ENCODE measurements around the gene AGA. TPM values are rescaled to one million over a fixed set of nuclear protein-coding genes. Genes with fewer than 3 reads are reported as not detected.

Gene AGA
- 10 to 100 TPM; 42.2 to 82.8 (median 50.4) TPM for total RNA-seq

DNA sequence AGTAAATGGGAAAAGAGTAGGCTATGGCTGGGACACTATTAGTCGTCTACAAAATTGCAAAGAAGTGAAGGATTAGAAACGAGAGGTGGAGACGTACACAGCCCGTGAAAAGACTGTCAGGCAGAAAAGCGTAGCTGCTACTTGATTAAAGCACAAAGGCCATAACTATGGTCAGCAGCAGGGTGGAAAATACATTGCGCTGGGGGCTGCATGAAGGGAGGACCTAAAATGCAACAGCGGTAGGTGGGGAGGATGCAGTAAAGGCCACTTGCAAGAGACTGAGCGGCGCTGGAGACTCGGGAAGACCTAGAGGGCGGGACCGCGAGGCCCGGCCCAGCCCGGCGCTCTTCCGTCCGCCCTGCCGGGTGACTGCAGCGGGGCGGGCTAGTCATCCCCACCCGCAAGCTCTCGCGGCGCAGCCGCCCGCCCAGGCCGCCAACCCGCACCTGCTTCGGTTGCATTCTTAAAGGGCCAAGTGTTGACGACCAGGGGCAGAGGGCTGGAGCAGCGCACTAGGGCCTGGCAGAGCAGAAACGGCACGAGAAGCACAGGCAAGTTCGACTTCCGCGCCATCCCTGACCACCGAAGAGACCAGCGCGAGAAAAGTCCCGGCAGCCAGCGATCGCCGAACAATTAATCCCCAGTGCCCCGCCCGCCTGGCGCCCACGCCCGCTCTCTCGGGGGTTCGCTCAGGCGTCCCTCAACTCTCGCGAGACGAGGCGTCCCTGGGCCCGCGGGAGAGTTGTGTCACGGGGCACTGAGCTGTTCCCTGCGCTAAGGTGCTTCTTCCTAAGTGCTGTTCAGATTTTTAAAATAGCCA, at the start of gene AGA:
Gene AGA, minus strand, starts transcription at position 635 of the 820 bp plus-strand sequence. Its CDS starts 62 bp downstream, at position 573.
- TF ChIP-seq, protein P1, sequence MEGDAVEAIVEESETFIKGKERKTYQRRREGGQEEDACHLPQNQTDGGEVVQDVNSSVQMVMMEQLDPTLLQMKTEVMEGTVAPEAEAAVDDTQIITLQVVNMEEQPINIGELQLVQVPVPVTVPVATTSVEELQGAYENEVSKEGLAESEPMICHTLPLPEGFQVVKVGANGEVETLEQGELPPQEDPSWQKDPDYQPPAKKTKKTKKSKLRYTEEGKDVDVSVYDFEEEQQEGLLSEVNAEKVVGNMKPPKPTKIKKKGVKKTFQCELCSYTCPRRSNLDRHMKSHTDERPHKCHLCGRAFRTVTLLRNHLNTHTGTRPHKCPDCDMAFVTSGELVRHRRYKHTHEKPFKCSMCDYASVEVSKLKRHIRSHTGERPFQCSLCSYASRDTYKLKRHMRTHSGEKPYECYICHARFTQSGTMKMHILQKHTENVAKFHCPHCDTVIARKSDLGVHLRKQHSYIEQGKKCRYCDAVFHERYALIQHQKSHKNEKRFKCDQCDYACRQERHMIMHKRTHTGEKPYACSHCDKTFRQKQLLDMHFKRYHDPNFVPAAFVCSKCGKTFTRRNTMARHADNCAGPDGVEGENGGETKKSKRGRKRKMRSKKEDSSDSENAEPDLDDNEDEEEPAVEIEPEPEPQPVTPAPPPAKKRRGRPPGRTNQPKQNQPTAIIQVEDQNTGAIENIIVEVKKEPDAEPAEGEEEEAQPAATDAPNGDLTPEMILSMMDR (IDR thresholded peaks at IDR 0.05), result no peak
- TF ChIP-seq POLR2A (IDR thresholded peaks at IDR 0.05), result peak in 1 of 2 donors; percentile 84
- peaks cover 0 to 2% of the 10 kb centered on the region in 2 donors for H3K36me3 ChIP-seq
- DNase-seq, result peak; percentile 98 to 99
- intact Hi-C loops (cut with DNase I), result no loop called here
- 1% methylated on average over 28 to 40 of the region's 60 CpGs for WGBS, 2 donors
- peak within 1 kb of the TSS; percentile 89 to 94 (median 90) for H3K27ac ChIP-seq
- H3K27me3 ChIP-seq, result no peaks in the 10 kb centered on the region
- no peaks in the 10 kb centered on the region for H3K9me3 ChIP-seq
- H3K4me3 ChIP-seq (replicated peaks in 1 of 3), result peak within 1 kb of the TSS; percentile 29 to 76 (median 48)
- peaks cover 0 to 11% of the 10 kb centered on the region in 2 donors for H3K4me1 ChIP-seq

DNA sequence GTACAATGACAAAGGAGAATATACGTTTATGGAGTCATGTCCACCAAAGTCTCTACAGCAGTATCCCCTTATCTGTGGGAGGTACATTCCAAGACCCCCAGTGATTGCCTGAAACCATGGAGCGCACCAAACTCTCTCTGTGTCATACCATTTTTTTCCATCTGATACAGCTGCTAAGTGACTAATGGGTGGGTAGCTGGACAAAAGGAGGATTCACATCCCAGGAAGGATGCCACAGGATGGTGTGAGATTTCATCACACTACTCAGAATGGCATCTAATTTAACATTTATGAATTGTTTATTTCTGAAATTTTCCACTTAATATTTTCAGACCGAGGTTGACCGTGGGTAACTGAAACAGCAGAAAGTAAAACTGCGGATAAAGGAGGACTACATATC, 49.8 kb upstream of the AGA start:
- TF ChIP-seq, protein P1 (IDR thresholded peaks at IDR 0.05), result no peak
- TF ChIP-seq POLR2A (IDR thresholded peaks at IDR 0.05), result no peak
- Histone ChIP-seq H3K4me1 (no peaks in the 10 kb centered on the region), H3K27ac (no peak overlapping the region), H3K9me3 (no peaks in the 10 kb centered on the region), H3K27me3 (no peaks in the 10 kb centered on the region), H3K36me3 (no peaks in the 10 kb centered on the region), H3K4me3 (replicated peaks in 1 of 3) (no peak overlapping the region)
- no peak for DNase-seq
- WGBS, 2 donors, result 89 to 91% methylated on average over 5 of the region's 5 CpGs
- intact Hi-C loops (cut with DNase I), result no loop called here

DNA sequence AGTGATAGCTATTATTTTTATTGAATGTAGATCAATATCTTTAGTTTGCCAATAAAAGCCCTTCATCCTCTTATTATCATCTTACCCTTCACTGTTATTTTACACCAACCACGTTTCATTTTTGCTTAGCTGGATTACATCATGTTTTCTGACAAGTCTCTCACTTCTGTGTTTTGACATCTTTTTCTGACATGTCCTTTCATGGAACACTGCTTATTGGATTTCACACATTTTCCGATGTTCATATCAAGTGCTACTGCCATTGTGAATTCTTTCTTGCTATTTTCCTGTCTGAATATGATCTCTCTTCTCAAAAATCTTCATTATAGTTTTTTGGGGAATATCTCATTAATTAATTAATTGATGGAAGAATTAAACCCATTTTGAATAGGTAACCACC, 48.5 kb upstream of the AGA start:
- TF ChIP-seq POLR2A (IDR thresholded peaks at IDR 0.05), result no peak
- TF ChIP-seq, protein P1 (IDR thresholded peaks at IDR 0.05), result no peak
- no peaks in the 10 kb centered on the region for H3K27me3 ChIP-seq
- no peaks in the 10 kb centered on the region for H3K9me3 ChIP-seq
- no peak overlapping the region for H3K4me3 ChIP-seq (replicated peaks in 1 of 3)
- 73 to 75% methylated on average over 2 of the region's 2 CpGs for WGBS, 2 donors
- H3K36me3 ChIP-seq, result no peaks in the 10 kb centered on the region
- H3K4me1 ChIP-seq, result no peaks in the 10 kb centered on the region
- no peak overlapping the region for H3K27ac ChIP-seq
- DNase-seq, result no peak
- intact Hi-C loops (cut with DNase I), result no loop called here

DNA sequence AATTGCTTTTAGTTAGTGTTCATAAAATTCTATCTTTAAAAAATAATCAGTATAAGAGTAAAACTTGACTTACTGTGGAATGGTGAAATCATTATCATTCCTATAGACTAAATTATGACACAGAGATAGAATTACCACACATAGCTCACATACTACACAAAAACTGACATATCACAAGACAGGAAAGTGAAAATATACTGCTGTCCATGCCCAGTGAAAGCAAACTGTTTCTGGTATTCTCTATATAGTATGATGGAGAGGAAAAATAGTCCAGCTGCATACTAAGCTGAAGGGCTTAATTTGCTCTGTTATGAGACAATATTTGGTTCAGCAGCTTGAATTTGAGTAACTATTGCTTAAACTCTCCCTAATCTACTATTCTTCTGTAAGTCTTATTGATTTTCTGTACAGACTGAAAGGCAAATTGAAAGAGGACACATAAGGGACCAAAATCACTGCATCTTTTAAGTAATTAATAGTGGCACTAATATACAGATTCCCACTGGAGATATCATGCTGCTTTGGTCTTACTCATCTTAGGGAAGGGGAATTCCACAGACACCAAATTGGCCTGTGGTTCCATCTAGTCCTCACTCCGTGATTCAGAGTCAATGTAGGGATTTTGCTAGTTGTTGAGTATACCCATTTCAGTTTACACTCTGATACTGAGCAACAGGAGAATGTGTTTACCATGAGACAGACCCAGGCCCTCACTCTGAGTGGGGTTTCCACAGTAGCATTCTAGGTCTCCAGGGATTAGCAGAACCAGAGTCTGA, 47.4 kb upstream of the AGA start:
- intact Hi-C loops (cut with DNase I), result no loop called here
- H3K27me3 ChIP-seq, result no peaks in the 10 kb centered on the region
- TF ChIP-seq, protein P1 (IDR thresholded peaks at IDR 0.05), result no peak
- TF ChIP-seq POLR2A (IDR thresholded peaks at IDR 0.05), result no peak
- WGBS, 2 donors, result 85 to 89% methylated on average over 1 of the region's 1 CpG
- H3K4me1 ChIP-seq, result no peaks in the 10 kb centered on the region
- DNase-seq, result no peak
- H3K9me3 ChIP-seq, result no peaks in the 10 kb centered on the region
- no peaks in the 10 kb centered on the region for H3K36me3 ChIP-seq
- H3K27ac ChIP-seq, result no peak overlapping the region
- H3K4me3 ChIP-seq (replicated peaks in 1 of 3), result no peak overlapping the region

DNA sequence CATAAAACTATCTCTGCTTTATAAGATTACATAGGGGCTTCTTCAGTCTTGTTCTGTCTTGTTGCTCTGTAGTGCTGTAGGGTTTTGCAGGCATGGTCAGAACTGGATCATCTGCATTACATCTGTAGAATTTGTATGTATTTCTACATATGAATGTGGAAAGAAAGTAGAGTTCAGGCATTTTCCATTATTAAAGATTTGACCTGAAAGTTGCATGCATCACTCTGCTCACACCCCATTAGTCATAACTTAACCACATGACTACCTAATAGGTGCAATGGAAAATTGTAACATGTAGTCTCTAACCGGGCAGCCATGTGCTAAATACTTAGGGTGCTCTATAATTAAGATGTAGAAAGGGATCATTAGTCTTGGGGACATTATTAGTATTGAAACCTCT, 45.7 kb upstream of the AGA start:
- Histone ChIP-seq H3K4me1 (no peaks in the 10 kb centered on the region), H3K4me3 (replicated peaks in 1 of 3) (no peak overlapping the region), H3K9me3 (no peaks in the 10 kb centered on the region), H3K27me3 (no peaks in the 10 kb centered on the region), H3K36me3 (no peaks in the 10 kb centered on the region), H3K27ac (no peak overlapping the region)
- intact Hi-C loops (cut with DNase I), result no loop called here
- TF ChIP-seq, protein P1 (IDR thresholded peaks at IDR 0.05), result no peak
- no peak for TF ChIP-seq POLR2A (IDR thresholded peaks at IDR 0.05)
- DNase-seq, result no peak
- WGBS, 2 donors, result 79 to 94% methylated on average over 1 of the region's 1 CpG
